Muscle of back (tissue), 13 donors: ENCODE results near the gene PTGES3. TPM values are rescaled to one million over a fixed set of nuclear protein-coding genes. Genes with fewer than 3 reads are reported as not detected.
"Not testable (repeated sequence)": the region's sequence is repeated elsewhere in the genome, so short reads cannot be mapped to it uniquely, and the experiment has no call there.

Experiments
- DNase-seq, 3 donors: peaks; one replicate each; pipeline versions ENCODE4 v3.0.0 to v3.0.0-alpha.2; 2013
- long read RNA-seq, 9 donors: transcript quantifications; one replicate each; lab custom pipeline, GENCODE V29; 2026
- polyA plus RNA-seq, 10 donors: library from polyadenylated mRNA; unstranded; fragments of 120-200 nt; gene quantifications; one replicate each; pipeline ENCODE4 v1.2.1, GENCODE V29; 2013; ENCODE audit not compliant: insufficient read length in 10 of 10

The PTGES3 gene, protein sequence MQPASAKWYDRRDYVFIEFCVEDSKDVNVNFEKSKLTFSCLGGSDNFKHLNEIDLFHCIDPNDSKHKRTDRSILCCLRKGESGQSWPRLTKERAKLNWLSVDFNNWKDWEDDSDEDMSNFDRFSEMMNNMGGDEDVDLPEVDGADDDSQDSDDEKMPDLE
- polyA plus RNA-seq = 100 to 1,000 TPM; 180 to 247 (median 202) TPM
- long read RNA-seq, donor 1, transcript PTGES3-201 (8 exons, 1,920 nt) = major isoform, 82 of 97 reads
- long read RNA-seq, donor 1, partial matches to known transcripts = 6 of 97 reads
- long read RNA-seq, donor 1, other reads (novel, unspliced or antisense) = 5 of 97 reads
- long read RNA-seq, donor 2, transcript PTGES3-201 (8 exons, 1,920 nt) = major isoform, 49 of 58 reads
- long read RNA-seq, donor 2, partial matches to known transcripts = 0 of 58 reads
- long read RNA-seq, donor 2, other reads (novel, unspliced or antisense) = 5 of 58 reads
- long read RNA-seq, donor 3 = 0 reads
- long read RNA-seq, donor 4, transcript PTGES3-201 (8 exons, 1,920 nt) = major isoform, 30 of 38 reads
- long read RNA-seq, donor 4, partial matches to known transcripts = 5 of 38 reads
- long read RNA-seq, donor 4, other reads (novel, unspliced or antisense) = 0 of 38 reads
- long read RNA-seq, donor 5, transcript PTGES3-201 (8 exons, 1,920 nt) = major isoform, 70 of 95 reads
- long read RNA-seq, donor 5, partial matches to known transcripts = 22 of 95 reads
- long read RNA-seq, donor 5, other reads (novel, unspliced or antisense) = 0 of 95 reads
- long read RNA-seq, donor 6, transcript PTGES3-201 (8 exons, 1,920 nt) = major isoform, 66 of 83 reads
- long read RNA-seq, donor 6, partial matches to known transcripts = 10 of 83 reads
- long read RNA-seq, donor 6, other reads (novel, unspliced or antisense) = 6 of 83 reads
- long read RNA-seq, donor 7, transcript PTGES3-201 (8 exons, 1,920 nt) = major isoform, 30 of 32 reads
- long read RNA-seq, donor 7, partial matches to known transcripts = 0 of 32 reads
- long read RNA-seq, donor 7, other reads (novel, unspliced or antisense) = 0 of 32 reads
- long read RNA-seq, donor 8, transcript PTGES3-201 (8 exons, 1,920 nt) = major isoform, 45 of 55 reads
- long read RNA-seq, donor 8, partial matches to known transcripts = 5 of 55 reads
- long read RNA-seq, donor 8, other reads (novel, unspliced or antisense) = 0 of 55 reads
- long read RNA-seq, donor 9, transcript PTGES3-201 (8 exons, 1,920 nt) = major isoform, 13 of 13 reads
- long read RNA-seq, donor 9, partial matches to known transcripts = 0 of 13 reads
- long read RNA-seq, donor 9, other reads (novel, unspliced or antisense) = 0 of 13 reads

DNA sequence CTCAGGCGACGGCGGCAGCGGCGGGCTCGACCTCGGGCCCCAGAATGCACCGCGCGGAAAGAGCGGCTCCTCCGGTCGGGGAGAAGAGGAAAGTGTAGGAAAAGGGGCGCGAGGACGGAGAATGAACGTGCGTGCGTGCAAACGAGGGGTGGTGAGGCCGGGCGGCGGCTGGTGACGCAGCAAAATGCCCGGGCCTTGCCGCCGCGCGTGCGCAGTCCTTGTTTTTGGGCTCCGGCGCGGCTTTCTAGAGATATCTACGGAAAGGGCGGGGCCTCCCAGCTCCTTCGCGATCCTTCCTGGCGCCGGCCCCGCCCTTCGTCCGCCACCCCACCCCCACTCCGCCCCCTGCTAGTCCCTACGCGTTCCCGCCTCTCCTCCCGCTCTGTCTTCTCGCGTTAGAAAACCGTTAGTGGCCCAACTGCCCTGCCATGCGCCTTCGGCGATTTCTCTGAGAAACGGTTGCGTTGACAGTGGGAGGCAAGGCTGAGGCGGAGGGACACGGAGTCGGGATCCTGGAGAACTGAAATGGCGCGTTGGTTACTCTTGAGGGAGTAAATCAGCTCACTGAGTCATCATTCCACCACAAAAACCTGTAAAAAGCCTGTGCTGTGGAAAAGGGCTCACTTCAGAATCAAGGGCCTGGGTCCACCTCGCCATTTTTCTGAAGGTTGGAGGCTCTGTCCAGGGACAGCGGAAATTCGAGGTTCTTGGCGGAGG, at the start of gene PTGES3:
TSS of gene PTGES3 (minus strand) at position 156 of the 717 bp plus-strand sequence. CDS start 285 bp downstream, outside the sequence.
- DNase-seq = peak; percentile 98 to 99 (median 99)

DNA sequence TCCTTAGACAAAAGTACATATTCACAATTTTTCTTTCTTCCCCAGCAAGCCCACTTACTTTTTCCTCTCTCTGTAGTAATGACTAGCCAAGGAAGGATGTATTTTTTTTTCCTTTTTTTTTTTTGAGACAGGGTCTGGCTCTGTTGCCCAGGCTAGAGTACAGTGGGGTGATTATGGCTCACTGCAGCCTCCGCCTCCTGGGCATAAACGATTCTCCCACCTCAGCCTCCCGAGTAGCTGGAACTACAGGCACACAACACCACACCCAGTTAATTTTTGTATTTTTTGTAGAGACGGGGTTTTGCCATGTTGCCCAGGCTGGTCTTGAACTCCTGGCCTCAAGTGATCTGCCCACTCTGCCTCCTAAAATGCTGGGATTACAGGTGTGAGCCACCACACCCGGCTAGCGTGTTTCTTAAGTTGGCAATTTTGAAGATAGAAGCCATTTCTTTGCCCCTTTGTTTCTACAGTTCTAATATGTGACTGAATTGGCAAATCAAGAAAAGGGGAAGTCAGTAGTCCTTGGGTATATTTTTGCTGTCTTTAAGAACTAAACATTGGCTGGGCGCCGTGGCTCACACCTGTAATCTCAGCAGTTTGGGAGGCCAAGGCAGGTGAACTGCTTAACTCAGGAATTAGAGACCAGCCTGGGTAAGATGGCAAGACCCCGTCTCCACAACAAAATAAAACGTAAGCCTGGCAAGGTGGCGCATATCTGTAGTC, 40.2 kb upstream of the PTGES3 start:
- DNase-seq = no peak

DNA sequence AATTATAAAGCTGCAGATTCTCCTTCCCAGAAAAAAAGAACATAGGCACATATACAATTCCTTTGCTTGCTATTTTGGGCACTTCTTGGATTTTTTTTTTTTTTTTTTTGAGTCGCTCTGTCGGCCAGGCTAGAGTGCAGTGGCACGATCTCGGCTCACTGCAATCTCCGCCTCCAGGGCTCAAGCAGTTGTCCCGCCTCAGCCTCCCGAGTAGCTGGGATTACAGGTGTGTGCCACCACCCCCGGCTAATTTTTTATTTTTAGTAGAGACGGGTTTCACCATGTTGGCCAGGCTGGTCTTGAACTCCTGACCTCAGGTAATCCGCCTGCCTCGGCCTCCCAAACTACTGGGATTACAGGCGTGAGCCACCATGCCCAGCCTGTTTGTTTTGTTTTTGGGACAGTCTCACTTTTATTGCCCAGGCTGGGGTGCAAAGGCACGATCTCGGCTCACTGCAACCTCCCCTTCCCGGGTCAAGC, 38.2 kb upstream of the PTGES3 start:
- not testable (repeated sequence) for DNase-seq

DNA sequence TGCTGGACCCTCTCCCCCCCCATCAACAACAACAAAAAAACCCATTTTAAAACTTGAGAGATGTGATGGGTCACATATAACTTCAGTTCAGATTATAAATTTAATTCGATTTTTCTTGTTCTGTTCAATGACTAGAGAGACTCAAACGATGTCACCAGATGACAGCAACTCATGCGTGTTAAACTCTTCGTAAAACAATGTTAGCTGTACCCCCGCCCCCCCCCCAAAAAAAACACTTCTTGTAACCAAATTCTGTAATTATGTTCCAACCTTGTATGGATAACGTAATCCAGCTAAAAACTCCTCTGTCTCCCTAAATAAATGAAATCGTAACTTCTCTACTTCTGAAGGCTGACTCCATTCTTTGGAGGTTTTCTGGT, 37.6 kb upstream of the PTGES3 start:
- no peak for DNase-seq

DNA sequence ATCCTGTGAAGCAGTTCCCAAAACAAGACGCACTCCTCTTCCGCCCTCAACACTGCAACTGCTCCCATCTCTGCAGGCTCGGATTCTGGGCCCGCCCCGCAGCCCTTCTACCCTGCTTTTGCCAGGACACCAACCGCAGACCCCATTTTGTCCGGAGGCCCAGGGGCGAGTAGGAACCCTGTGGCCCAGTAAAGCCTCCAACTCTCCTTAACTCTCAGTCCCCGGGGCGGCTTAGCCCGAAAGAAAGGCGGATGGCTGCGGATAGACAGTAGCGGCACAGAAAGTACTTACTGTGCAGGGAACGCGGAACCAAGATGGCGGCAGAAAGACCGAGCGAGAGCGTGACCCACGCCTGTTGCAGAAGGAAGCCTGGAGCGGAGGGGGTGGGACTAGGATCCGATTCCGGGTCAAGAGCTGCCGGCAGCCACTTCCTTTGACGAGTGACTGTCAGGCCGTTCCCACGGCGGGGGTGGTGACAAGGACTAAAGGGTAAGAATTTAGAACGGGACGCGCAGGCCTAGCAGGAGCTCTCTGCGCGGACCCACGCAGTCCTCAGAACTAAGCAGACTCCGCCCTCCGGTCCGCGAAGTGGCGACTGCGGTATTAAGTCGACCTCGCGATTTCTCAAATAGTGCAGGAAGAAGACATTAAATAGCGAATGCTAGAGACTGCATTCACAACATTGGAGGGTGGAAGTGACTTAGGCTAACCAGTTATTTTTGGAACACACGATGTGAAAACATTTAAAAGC, 37.1 kb upstream of the PTGES3 start, which contains the start of gene NACA:
TSS of gene NACA (minus strand) at position 328 of the 751 bp plus-strand sequence. CDS start 778 bp downstream, outside the sequence.
- DNase-seq = peak; percentile 98 to 99 (median 98)

DNA sequence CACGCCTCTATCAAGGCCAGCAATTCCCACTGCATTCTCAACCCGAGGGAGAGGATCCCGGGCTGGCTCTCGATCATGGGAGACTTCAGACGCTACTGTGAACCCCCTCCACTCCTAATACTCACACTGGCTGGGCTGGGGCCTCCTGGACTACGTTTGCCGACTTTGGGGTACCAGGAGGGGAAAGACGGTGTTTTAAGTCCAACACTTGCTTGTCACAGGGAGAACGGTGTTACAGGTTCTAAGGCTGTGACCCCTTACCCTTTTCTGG, 36.6 kb upstream of the PTGES3 start:
- DNase-seq = peak in 1 of 3 donors; percentile 15

DNA sequence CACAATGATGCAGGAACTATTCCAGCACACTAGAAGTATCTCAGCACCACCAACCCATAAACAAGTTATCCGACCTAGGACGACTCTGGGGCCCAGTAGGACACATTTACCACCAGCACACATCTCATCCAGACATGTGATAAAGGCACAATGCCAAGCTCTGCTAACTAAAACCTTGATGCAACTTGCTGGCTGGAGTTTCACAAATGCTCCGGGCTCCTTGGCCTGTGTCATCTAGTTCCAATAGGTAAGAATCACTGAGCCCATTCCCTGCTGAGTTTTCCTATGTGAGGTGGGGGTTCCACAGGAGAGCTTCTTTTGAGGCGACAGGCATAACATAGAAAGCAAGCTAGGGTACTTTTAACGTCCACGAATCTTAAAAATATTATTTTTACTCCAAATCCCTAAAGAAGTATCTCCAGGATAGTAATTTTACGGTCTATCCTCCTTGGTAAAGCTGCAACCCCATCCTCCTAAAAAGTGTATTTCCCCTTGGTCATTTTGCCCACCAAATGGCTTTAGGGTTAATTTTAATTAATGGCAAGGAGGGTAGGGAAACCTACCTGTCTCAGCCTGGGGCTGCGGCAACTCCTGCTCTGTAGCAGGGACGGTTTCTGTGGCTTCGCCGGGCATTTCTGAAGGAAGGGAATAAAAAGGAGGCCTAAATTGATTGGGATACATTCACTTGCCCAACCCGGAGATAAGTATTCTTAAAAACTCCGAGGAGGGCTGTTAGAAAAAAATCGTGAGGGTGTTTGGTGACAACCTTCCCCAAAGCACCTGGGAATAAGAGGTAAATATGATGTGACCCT, 36.0 kb upstream of the PTGES3 start:
- peak; percentile 65 to 84 (median 70) for DNase-seq

DNA sequence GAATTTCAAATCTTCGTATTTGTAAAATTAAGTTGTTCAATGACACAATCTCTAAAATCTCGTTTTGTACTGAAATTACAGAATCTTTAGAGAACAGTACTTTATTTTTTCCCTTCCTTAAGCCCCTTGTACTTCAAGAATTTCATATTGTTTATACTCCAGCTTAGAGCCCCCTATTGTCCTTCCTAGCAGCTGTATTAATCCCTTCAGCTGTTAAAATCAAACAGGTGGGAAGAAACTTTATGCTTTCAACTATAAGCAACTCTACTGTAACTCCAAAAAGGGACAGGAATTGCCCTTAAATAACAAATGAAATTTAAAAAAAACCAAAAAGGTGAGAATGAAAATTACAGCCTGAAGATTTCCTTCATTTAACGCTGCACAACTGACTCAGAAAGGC, 35.3 kb upstream of the PTGES3 start:
- peak in 2 of 3 donors; percentile 34 to 58 for DNase-seq

DNA sequence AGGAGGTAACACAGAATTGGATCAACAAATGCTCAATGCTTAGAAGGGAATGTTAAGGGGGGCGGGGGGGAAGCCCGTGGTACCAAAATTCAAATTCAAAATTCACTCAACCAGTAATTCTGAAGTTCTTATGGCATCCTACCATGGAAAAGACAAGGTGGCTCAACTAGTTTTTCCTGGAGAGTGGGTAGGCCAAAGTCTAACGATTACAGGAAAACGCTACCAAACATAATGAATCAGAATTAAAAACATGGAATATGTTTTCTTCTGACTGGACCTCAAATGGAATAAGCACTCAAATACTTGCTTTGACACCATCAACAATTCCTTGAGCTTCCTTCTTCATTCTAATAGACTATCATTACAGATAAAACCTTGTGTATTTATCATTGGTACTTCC, 34.7 kb upstream of the PTGES3 start:
- no peak for DNase-seq

DNA sequence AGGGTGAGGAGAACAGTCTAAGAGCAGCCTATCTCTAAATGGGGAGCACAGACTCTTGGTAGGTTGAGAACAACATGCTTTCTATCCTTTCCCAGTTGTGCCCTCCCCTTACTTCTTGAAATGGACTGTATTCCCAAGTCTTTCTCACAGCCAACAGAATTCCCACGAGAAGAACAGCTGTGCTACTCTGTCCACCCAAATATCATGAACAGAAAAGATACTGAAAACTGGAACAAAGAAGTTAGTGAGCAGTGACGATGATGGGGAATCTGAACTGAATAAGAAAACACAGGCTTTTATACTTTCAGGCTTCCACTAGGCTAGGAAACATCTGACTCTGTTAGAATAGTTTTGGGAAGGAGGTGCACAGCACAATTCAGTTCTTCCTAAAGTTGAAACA, 33.6 kb upstream of the PTGES3 start:
- DNase-seq = no peak

DNA sequence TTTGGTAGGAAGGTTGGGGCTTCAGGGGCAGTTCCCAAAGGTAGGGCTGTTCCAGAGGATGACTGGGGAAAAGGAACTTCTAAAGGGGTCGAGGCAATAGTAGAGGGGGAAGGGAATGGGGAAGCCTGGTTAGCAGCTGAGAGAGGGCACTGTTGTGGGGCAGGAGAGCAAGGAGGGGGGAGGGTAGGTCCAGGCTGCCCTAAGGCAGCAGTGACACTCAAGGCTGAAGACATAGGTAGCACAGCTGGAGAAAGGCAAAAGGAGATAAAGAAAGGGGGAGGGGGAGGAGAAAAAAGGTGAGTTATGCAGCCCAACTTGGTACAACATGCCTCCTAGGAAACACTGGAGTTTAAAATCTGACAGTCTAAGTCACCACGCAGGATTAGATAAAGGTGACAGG, 33.1 kb upstream of the PTGES3 start:
- DNase-seq = no peak

DNA sequence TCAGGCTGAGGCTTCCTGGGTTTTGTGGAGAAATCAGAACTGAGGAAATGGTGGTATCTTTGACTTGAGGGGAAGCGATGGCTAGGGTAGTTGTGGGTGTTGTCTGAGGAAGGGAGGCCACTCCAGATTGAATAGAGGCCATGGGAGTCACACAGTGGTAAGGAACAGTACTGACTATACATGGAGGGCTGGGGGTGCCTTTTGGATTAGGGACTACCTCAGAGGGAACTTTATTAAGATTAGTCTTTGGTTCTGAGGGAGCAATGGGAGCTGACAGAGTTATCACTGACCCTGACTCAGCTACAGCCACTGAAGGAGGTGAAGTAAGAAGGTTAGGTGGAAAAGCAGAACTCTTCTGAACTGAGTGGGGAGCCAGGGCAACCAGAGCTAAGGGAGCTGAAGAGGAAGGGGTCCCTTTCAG, 32.7 kb upstream of the PTGES3 start:
- no peak for DNase-seq

DNA sequence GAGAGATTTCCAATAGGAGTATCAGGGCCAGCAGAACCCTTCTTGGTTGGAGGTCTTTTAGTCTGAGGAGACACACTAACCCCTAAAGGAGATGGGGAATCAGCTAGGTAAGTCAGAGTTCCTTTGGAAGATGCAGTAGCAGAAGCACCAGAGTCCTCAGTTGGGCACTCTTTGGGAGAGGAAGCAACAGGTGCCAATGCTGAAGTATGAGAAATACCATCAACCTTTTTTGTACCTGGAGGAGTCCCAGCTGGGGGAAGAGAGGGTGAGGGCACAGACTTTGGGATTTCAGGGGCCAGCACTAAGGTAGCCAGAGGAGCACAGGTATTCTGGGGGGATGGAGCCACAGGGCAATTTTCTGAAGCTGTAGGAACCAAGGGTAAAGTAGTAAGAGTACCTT, 31.0 kb upstream of the PTGES3 start:
- DNase-seq = no peak

DNA sequence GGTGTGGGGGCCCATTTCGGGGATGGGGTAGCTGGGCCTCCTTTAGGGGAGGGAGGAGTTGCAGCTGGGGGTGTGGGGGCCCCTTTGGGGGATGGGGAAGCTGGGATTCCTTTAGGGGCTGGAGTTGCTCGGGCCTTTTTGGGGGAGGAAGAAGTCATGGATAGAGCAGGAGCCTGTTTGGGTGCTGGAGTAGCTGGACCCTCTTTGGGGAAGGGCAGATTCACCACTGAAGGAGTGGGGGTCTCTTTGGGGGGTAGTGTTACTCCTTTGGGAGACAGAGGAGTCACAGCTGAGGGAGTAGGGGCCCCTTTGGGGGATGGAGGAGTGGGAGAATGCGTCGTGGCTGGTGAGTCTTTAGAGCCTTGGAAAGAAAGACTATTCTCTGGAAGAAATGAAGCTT, 30.6 kb upstream of the PTGES3 start:
- DNase-seq = no peak

DNA sequence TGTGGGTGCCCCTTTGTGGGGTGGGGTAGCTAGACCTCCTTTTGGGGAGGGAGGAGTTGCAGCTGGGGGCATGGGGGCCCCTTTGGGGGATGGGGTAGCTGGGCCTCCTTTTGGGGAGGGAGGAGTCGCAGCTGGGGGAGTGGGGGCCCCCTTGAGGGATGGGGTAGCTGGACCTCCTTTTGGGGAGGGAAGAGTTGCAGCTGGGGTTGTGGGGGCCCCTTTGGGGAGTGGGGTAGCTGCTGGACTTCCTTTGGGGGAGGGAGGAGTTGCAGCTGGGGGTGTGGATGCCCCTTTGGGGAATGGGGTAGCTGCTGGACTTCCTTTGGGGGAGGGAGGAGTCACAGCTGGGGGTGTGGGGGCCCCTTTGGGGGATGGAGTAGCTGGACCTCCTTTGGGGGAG, 30.1 kb upstream of the PTGES3 start:
- DNase-seq = no peak

DNA sequence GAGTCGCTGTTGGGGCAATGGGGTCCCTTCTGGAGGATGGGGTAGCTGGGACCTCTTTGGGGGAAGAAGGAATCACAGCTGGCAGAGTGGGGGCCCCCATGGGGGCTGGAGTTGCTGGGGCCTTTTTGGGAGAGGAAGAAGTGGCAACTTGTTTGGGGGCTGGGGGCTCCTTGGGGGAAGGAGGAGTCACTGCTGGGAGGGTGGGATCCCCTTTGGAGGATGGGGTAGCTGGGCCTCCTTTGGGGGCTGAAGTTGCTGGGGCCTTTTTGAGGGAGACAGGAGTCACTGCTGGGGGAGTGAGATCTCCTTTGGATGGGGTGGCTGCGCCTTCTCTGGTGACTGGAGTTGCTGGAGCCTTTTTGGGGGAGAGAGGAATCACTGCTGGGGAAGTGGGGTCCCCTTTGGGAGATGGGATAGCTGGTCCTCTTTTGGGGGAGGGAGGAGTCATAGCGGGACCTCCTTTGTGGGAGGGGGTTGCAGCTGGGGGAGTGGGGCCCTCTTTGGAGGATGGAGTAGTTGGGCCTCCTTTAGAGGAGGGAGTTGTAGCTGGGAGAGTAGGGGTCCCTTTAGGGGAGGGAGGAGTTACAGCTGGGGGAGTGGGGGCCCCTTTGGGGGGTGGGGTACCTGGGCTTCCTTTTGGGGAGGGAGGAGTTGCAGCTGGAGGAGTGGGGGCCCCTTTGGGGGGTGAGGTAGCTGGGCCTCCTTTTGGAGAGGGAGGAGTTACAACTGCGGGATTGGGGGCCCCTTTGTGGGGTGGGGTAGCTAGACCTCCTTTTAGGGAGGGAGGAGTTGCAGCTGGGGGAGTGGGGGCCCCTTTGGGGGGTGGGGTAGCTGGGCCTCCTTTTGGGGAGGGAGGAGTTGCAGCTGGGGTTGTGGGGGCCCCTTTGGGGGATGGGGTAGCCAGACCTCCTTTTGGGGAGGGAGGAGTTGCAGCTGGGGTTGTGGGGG, 29.1 kb upstream of the PTGES3 start:
- DNase-seq = no peak

DNA sequence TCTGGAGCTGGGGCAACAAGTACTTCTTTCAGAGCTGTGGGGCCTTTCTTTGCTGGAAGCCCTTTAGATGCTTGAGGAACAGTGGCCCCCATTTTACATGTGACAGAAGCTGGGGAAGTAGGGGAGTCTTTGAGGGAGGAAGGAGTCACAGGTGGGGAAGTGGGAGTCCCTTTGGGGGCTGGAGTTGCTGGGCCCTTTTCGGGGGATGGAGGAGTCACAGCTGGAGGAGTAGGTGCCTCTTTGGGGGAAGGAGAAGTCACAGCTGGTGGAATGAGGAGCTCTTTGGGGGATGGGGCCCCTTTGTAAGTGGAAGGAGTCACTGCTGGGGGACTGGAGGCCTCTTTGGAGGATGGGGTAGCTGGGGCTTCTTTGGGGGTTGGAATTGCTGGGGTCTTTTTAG, 28.4 kb upstream of the PTGES3 start:
- DNase-seq = no peak

DNA sequence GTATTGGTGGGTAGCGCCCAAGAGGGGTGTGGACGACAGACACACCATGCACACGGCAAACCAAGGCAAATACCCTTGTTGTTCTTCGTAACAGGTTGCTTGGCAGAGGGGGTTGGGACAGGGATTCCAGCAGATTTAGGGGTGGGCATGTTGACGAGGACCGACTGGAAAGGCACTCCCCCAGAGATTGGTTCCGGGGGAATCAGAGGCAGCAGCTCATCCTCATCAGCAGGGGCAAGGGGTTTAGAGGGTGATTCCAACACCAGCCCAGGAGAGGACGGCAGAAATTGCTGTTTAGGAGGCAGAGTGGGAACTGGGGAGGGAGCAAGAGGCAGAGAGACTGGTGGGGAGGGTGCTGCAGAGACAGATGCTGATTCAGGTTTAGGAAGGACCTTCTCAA, 27.7 kb upstream of the PTGES3 start:
- DNase-seq = no peak
